Ramos (cell line): ENCODE measurements around the gene TLR10.
"Not testable (repeated sequence)": the region's sequence is repeated elsewhere in the genome, so short reads cannot be mapped to it uniquely, and the experiment has no call there.

Experiments
- in situ Hi-C: fragments of 300-500 bp; cut with MboI; formaldehyde crosslinking; loops from one replicate; pipeline ENCODE4 v1.14.3; 2022; ENCODE audit warnings: low sequenced_read_pairs; ENCODE audit not compliant: unreplicated experiment

Gene TLR10

DNA sequence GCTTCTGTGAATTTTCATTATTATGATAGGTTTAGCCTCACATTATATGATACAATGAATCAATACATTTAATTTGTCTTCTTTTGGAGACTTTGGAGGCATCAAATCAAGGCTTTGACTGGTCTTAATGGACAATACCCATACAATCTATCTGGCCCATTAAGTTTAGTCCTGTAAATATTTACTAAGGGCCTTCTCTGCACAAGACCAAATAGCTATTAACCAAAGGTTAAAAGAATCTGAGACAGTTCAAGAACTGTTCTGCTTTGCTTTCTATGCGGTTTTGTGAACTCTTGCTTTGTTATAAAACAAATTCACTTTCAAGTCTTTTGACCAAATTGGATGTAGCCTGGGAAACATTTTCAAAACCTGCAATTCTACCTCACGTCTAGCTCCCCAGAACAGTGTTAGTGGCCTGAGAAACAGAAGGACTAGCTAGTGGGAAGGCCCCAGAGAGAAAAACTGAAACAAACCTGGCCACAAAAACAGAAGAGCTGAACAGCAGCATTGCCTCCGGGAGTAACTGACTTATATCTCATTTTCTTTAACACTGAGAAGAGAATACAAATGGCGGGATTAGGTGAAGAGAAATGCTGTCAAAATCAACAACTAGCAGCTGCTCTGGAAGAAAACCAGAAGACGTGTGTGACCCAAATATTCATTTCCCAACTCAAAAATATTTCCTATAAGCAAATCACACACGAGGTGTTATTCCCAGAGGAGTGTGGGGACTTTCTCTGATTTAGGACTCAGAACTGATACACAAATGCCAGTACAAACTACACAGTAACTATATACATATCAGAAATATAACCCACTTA is 21.3 kb upstream of the TLR10 start:
- in situ Hi-C loops: no loop called here

DNA sequence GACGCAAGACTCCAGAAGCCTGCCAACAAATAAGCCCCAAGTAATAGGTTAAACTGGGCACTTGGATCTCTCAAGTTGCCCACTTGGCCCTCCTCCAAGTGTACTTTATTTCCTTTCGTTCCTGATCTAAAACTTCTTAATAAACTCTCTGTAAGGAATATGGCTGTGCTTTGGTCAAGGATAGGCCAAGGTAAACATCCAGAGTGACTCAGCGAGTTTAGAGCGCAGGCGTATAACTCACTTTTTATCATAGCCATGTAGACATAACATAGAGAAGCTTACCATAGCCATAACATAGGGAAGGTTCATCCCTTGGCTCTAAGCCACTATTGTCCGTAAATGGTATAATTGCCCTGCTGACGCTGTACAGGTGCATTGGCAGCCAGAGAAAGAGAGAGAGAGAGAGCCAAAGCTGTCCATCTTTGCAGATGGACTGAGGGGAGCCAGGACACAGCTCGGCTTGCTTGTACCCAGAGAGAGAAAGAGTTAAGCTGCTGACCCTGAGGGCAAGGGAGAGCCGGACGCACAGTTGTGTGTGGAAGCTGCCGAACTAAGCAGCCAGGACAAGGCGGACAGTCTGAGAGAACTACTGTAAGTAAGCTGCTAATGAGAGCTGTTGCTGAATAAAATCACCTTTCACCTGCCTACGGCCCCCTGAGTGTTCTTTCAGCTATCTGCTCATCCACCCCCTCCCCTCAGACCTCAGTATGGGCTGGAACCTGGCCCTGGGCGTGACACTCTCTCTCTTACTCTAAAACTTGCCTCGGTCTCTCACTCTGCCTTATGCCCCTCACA is 20.0 kb upstream of the TLR10 start:
- in situ Hi-C loops: no loop called here

DNA sequence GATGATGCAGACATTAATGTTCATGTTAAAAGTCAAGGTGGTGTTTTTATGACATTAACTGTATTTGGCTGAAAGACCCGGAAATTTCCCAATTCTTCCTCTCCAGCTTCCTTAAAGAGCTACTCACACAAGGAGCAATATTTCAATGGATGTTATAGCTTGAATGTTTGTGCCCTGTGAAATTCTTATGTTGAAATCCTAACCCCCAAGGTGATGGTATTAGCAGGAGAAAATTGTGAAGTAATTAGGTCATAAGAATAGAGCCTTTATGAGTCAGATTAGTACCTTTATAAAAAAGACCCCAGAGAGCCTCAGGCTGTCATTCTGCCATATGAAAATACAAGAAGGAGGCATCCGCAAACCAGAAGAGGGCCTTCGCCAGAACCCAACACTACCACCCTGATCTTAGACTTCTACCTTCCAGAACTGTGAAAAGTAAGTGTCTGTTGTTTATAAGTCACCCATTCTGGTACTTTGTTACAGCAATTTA is 18.2 kb upstream of the TLR10 start:
- in situ Hi-C loops: no loop called here

DNA sequence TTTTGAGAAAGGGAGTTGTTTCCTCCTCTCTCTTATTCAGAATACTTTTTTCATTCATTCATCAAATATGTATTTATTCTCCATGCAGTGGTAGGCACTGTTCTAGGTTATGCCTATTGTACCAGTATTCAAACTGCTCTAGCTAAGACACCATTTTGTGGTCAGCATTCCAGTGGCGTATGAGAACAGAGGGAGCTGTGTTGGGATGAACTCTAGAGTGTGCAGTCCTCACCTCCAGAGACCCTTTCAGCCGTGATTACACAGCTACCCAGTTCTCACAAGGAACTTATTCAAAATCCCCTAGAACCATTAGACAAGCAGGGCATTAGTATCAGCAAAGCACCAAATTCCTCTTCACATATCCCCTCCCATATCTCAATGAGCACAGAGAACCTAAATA is 17.6 kb upstream of the TLR10 start:
- in situ Hi-C loops: no loop called here

DNA sequence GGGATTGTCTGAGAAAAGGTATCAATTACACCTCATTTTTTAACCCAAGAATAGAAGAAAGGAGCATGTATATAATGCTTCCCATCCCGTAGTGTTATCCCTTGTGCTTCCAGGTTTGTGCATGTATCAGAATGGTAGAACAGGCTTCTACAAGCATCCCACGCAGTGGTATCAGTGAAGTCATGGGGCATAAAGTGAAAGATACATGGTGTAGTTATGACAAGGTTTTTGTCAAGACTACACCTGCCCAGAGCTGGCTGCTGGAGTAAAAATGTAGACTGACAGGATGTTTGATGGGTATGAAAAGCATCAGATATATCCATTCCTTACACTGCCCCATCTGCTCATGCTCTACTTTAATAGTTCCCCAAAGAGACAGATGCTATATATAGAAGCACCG is 12.3 kb upstream of the TLR10 start:
- in situ Hi-C loops: no loop called here

DNA sequence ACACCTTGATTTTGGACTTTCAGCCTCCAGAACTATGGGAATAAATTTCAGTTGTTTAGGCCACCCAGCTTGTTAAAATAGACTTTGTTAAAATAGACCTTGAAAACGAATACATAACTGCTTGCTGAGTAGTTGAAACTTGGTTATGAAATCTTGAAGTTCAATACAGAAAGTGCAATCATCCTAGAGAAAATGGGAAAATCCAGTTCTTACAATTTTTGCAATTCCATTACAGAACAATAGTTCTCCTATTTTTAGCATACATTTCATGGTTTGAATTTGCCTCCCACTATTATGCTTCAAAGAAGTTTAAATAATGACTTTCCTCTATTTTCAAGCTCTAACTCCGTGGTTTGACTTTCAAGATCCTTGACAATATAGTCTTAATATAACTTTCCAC is 11.3 kb upstream of the TLR10 start:
- in situ Hi-C loops: no loop called here

DNA sequence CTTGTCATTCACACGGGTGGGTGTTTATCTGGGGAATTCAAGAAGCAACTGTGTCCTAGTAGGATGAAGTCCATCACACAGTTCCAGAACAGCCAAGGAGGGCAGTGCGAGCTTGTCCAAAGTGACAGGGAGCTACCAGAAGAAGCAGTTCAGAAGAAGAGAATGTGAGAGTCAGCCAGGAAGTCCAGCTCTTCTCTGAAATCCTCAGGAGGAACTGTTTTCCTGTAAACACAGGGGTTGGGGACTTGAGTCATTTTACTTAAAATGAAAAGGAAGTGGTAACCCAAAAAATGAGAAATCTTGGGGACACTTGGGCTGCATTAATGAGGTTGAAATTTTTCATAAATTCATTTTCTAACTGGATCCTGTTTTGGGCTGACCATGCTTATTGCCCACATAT is 8.2 kb upstream of the TLR10 start:
- in situ Hi-C loops: no loop called here

DNA sequence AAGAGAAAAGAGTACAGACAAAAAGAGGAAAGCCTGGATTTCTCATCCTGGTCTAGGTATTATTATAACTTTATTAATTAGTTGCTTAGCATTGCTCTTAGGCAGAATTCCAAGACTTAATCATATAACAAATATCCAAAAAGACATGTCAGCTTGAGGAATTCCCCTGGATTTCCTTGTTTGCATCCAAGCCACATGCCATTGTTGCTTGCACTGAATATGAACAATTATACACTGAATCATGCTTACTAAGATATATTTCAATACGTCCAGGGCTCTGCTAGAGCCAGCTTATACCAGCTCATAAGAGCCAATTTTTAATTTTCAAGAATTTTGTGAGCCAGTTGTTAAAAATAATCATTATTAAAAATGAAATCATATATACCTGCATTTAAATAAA is 5.5 kb upstream of the TLR10 start:
- in situ Hi-C loops: no loop called here

DNA sequence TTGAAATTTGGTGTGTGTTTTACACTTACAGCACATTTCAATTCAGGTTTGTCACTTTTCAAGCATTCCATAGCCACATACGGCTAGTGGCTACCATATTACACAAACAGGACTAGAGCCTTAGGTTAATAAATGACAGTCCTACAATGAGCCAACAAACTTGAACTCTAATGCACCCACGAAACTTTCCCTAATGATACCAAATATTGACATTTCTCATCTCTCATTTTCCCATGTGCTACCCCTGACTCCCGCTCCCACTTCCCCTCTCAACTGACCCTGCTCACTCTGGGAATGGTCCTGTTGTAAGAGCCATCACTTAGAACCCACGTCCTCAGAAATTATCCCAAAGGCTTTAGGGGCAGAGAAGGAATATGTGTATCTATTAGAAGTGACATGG is 4.9 kb upstream of the TLR10 start:
- in situ Hi-C loops: no loop called here

DNA sequence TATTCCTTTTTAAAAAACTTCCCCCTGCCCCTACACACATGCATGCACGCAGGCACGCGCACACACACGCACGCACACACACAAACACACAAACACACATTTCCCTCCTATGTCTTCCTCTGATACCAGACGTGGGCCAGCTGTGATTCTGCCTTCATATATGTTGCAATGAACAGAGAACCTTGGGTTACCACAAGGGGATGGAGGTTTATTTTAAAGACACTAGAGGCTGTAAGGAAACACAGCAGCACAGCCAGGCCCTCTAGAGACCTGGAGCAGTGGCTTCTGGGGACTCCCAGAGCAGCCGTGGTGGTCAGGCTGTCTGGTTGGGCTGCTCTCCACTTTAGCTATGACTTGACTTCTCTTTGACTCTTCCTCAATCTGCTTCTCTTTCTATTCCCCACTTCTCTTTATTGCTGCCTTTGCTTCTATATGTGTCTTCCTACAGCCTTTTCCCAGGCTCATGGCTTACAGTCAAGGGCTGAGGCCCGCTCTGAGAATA is 3.2 kb upstream of the TLR10 start:
- in situ Hi-C loops: no loop called here

DNA sequence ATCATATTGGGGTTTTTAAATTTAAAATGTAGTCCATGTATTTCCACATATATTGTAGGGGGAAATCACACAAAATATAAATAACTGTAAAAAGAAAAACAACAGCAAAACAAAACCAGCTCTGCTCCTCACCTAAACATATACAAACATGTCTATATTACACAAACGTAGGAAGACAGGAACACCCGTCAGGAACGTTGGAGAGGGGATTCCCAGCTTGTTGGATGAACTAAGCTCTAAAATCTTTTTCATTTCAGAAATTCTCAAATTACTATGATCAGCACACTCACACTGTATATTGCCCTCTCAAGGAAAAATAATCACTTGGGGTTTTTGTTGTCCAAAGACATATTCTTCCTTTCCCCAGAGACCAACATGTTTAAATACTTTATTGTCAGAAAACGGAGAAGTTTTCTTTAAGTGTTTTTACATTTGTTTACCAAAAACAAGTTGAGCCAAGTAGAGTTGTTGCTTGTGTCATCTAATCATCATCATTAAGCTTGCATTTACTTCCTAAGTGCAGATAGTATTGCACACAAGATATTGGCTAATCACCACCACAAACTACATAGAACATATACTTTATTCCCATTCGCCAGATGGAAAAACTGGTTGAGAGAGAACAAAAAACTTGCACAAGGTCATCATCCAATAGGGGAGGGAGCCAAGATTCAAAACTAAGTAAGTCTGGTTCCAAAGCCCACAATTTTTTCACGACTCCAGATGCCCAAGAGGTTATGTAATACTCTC is 2.4 kb upstream of the TLR10 start:
- in situ Hi-C loops: no loop called here

DNA sequence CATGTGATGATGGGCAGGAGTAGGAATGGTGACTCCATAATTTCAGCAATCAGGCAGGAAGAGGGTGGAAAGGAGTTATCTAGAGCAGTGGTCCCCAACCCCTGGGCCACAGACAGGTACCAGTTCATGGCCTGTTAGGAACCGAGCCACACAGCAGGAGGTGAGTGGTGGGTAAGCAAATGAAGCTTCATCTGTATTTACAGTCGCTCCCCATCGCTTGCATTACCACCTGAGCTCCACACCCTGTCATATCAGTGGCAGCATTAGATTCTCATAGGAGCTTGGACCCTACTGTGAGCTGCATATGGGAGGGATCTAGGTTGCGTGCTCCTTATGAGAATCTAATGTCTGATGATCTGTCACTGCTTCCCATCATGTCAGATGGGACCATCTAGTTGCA is 1.4 kb upstream of the TLR10 start:
- in situ Hi-C loops: no loop called here

DNA sequence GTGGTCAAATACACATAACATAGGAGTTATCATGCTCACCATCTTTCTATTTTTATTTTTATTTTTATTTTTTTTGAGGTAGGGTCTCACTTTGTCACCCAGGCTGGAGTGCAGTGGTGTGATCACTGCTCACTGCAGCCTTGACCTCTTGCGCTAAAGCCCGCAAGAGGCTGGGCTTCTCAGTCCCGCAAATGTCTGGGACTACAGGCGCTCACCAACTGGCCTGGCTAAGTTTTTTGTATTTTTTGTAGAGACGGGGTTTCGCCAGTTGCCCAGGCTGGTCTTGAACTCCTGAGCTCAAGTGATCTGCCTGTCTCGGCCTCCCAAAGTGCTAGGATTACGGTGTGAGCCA is 295 bp upstream of the TLR10 start:
- in situ Hi-C loops: no loop called here

DNA sequence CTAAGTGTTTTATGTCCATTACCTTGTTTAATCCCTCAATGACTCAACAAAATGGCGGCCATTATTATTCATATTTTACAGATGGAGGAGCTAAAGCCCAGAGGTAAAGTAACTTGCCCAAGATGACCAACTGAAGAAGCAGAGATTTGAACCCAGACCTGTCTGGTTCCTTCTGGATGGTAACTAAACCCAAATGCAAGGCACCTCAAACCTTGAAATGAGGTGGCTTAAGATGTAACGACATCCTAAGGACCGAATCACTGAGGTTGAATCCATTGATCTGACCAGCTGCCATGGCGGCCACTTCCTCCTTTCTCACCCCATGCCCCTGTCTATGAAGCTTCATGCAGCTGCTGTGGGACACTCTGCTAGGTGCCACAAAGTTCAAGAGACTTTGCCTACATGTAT is 932 bp downstream of the TLR10 start:
- in situ Hi-C loops: no loop called here

DNA sequence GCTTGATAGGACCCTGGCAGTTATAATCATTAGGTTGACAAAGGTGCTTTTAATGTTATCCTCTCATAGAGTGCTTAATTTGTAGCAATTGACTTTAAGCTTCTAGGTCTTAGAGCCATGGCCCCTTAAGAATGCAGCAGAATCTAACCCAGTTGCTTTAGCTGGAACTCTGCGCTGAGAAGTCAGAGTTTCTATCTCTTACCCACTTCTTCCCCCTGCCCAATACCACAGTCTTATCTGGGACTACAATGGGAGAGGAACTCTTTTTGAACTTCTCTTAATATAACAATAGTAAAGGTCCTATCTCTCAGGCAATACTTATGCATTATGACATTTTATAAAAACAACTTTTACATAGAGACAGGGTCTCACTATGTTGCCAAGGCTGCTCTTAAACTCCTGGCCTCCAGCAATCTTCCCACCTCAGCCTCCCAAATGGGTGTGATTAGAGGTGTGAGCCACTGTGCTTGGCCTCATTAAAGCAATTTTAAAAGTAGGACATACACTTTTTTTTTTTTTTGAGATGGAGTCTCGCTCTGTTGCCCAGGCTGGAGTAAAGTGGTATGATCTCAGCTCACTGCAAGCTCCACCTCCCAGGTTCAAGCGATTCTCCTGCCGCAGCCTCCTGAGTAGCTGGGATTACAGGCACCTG is 1.8 kb downstream of the TLR10 start:
- in situ Hi-C loops: no loop called here

DNA sequence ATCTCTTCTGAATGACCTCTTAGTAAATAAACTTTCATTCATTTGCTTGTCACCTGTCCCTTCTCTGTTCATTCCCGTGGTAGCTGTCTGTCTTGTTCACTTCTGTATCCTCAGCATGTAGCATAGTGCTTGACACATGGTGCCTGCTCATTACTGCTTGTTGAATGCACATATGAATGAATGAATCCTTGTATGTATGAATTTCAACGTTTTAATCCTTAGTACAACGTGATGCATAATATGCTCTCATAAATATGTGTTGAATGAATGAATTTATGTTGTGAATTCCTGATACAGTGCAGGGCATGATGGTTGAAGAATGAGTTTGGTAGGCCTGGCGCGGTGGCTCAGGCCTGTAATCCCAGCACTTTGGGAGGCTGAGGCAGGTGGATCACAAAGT is 3.0 kb downstream of the TLR10 start:
- in situ Hi-C loops: no loop called here

DNA sequence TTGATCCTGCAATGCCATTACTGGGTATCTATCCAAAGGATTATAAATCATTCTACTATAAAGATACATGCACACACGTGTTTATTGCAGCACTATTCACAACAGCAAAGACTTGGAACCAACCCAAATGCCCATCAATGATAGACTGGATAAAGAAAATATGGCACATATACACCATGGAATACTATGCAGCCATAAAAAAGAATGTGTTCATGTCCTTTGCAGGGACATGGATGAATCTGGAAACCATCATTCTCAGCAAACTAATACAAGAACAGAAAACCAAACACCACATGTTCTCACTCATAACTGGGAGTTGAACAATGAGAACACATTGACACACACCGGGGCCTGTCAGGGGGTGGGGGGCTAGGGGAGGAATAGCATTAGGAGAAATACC is 4.9 kb downstream of the TLR10 start:
- in situ Hi-C loops: not testable (repeated sequence)

DNA sequence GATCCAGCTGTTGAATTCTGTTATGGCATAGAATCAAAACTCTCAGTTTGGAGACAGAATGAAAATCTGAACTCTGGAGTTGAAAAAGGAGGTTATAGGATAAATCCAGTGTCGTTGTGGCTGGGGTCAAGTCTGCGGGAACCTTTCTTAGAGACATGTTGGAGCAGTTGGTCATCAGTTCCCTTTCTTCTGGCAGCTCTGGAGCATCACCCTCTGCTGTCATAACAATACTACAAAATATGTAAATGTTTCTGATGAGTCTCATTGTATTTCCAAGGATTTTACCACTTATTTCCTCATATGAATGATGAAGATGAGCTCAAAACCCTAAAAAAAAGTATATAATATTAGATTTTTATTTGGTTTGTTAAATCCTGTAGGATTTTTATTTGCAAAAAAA is 7.5 kb downstream of the TLR10 start:
- in situ Hi-C loops: no loop called here

DNA sequence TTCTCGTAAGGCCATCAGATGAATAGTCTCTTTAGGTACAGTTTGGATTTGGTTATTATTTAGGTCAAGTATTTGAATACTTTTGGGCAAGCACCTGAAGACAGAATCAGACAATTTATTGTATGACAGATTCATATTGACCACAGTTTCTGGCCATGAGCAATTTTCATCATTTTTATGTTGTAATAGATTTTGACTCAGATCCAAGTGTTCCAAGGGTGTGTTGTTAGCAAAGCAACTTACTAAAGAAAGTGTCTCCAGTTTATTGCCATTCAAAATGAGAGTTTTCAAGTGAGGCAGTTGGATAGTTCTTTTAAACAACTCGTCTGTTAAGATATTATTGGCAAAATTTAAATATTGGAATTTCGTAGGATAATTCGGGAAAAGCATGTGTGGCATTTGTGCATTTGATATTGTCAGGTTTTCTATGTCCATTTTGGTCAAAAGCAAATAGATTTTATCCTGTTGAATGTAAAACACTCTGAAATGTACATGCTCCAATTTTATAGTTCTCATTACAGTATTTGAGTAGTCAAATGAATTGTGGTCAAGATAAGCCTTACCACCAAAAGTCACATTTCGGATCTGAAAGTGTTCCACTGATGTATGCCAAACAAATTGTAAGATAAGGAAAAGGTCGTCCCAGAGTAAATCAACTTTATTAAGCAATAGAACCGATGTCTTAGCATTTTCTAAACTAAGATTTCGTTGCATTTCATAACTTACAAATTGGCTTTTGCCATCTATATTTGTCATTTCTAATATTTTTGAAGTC is 8.4 kb downstream of the TLR10 start:
- in situ Hi-C loops: loop anchor here (25.0 kb wide), 2 partner anchors 263 to 1413 kb away; partner anchors contain the start of genes RHOH and TMEM156
